ENCODE measurements around the gene STX18.

Gene STX18

DNA sequence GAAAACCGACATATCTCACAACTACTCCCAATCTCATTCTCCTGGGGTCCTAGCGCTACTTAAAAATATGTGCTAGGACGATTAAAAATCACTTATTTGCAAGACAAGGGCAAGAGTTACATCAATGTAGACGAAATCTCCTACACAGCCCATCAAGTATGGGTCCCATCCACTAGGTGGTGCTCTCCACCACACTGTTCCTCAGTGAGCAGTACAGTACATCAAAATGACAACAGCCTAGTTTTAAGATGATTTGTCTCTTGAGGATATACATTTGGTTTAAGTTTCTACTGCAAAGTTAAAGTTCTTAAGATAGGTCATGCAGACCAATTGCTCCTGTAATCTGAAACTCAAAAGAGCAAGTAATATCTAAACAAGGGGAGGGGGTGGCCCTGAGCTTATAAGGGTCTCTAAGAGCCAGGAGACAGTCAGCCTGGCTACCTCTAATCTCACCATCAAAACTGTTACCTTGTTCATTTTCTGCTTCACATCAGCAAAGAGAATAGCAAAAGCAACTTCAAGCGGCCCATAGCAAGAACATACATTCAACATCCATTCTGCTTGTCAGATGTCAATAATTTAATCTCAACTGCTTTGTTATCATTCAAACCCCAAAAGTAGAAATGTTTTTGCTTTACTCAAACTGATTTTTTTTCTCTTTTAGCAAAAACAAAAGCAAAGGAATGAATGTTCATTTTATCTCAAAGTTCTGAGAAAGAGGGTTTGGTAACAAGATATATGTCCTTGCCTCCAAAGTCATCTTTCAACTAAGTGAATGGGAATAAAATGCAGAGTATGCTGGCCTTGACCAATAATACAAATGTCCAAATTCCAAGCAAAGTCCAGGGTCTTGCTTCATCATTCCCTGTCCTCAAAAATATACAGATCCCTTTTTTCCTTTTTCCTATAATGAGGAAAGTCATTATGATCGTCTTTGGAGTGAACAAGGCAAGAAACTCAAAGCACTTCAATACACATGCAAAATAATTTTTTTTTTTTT is 53.1 kb downstream of the STX18 start:
- Histone ChIP-seq H3K36me3 (replicated peaks) (no peaks in the 10 kb centered on the region), H3K27me3 (replicated peaks) (no peaks in the 10 kb centered on the region), H3K27ac (no peak overlapping the region), H3K4me3 (ENCODE audit: low read depth, low read length) (no peak overlapping the region)
- peak; percentile 78 for DNase-seq
- in situ Hi-C loops (cut with HindIII; ENCODE audit: low pct_ligation_motif_present, low sequenced_read_pairs): no loop called here
- TF ChIP-seq CTCF (IDR thresholded peaks at IDR 0.05; ENCODE audit: low read depth, low read length, missing control alignments): peak; percentile 94

GRCh38 chr4:4486969-4487368 is 54.9 kb downstream of the STX18 start:
- in situ Hi-C loops (cut with HindIII; ENCODE audit: low pct_ligation_motif_present, low sequenced_read_pairs): no loop called here
- Histone ChIP-seq H3K36me3 (replicated peaks) (no peaks in the 10 kb centered on the region), H3K27me3 (replicated peaks) (no peaks in the 10 kb centered on the region), H3K27ac (no peak overlapping the region), H3K4me3 (ENCODE audit: low read depth, low read length) (no peak overlapping the region)
- DNase-seq: no peak
- TF ChIP-seq CTCF (IDR thresholded peaks at IDR 0.05; ENCODE audit: low read depth, low read length, missing control alignments): no peak

GRCh38 chr4:4485806-4486205 is 56.0 kb downstream of the STX18 start:
- in situ Hi-C loops (cut with HindIII; ENCODE audit: low pct_ligation_motif_present, low sequenced_read_pairs): no loop called here
- Histone ChIP-seq H3K36me3 (replicated peaks) (no peaks in the 10 kb centered on the region), H3K27me3 (replicated peaks) (no peaks in the 10 kb centered on the region), H3K27ac (no peak overlapping the region), H3K4me3 (ENCODE audit: low read depth, low read length) (no peak overlapping the region)
- TF ChIP-seq CTCF (IDR thresholded peaks at IDR 0.05; ENCODE audit: low read depth, low read length, missing control alignments): no peak
- no peak for DNase-seq

DNA sequence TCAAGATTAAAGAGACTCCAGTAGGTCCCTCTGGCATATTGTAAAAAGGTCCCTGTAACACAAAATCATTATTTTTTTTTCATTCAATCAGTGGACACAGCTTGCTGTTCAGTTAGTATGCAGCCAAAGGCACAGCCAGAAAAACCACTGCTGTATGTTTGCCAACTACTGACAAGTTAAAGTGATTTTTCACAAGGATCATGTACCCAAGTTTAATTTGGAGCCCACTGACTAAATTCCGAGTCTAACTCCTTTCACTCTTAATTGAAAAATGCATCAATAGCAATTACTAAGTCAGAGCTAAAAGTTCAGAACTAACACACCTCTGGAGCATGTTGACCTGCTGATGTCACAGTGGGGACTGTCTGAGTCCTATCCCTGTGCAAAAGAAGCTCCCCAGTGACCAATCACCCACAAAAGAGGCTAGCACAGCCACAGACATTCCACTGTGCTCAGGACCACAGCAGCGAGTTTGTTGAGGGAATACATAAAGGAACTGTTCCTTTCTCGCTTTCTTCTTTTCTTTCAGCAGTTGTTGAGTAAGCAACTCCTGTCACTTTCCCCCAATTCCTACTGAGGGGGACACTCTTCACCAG is 60.4 kb downstream of the STX18 start:
- in situ Hi-C loops (cut with HindIII; ENCODE audit: low pct_ligation_motif_present, low sequenced_read_pairs): no loop called here
- no peak overlapping the region for H3K27ac ChIP-seq
- H3K4me3 ChIP-seq (ENCODE audit: low read depth, low read length): no peak overlapping the region
- no peaks in the 10 kb centered on the region for H3K36me3 ChIP-seq (replicated peaks)
- no peaks in the 10 kb centered on the region for H3K27me3 ChIP-seq (replicated peaks)
- TF ChIP-seq CTCF (IDR thresholded peaks at IDR 0.05; ENCODE audit: low read depth, low read length, missing control alignments): no peak
- no peak for DNase-seq

DNA sequence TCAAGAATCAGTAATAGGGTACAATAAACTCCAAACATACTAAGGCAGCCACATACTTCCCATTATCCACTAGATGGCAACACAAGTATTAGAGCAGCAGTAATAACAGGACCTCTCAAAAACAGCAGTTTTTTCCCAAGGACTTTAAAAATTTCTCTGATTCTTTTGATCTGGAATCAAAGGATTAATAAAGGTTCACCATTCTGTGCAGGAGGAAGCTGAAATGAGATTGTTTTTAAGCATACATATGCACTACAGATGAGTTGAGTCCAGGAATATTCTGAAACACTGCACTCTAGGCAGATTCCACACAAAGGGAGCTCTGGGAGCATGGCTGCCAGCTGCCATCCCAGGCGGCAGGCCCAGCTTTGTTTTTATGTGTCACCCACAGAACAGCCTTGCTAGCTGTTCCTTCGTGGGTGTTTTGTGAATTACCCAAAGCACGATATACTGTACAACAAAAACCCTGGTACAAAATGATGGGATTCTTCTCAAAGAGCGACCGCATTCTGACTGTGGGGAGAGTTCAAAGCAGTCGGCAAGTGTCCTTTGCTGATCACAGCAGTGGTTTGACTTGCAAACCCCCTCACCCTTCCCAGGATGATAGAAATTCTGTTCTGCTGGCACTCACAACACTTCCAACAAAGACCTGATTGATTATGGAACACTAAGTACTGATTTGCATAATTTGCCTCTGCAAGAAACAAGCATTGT is 61.0 kb downstream of the STX18 start:
- Histone ChIP-seq H3K4me3 (ENCODE audit: low read depth, low read length) (no peak overlapping the region), H3K27ac (no peak overlapping the region), H3K27me3 (replicated peaks) (no peaks in the 10 kb centered on the region), H3K36me3 (replicated peaks) (no peaks in the 10 kb centered on the region)
- peak; percentile 43 for TF ChIP-seq CTCF (IDR thresholded peaks at IDR 0.05; ENCODE audit: low read depth, low read length, missing control alignments)
- no peak for DNase-seq
- in situ Hi-C loops (cut with HindIII; ENCODE audit: low pct_ligation_motif_present, low sequenced_read_pairs): no loop called here

Measured in brain microvascular endothelial cell (primary cell).